Measurements from ENCODE around the gene MS4A7. TPM values are rescaled to one million over a fixed set of nuclear protein-coding genes. Genes with fewer than 3 reads are reported as not detected.
A peak's percentile ranks its signal among the peaks of the same experiment; 100 is the strongest.

Gene MS4A7
- total RNA-seq, 2 donors from 2014 or later, result not detected

DNA sequence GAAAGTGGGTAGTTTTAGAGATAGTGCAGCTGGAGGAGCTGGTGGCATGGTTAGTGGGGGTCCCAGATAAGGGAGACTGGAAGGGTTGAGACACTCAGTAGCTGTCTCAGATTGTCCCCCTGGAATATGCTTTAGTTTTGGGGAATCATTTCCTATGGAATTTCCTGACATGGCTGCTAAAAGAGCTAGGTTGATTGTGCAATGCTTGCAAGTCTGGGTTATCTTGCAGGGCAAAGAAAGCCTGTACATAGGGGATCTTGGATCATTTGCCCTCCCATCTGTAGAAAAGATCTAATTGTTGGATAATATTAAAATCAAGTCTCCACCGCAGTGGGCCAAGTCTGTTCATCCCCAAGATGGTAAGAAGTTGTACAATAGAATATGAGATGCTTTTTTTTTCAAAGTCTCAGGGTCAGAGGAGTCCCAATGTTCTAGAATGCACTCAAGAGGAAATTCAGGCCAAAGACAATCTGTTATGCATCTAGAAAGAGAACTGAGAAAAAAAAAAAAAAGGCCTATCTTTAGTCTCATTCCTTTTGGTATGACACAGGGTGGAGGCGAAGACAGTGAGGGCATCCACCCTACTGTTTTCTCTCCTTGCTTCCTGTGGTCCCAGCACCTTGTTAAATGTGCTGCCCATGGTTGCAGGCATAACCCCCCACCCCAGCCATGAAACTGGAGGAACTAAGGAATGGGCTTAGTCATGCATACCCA is 31.1 kb upstream of the MS4A7 start:
- H3K4me3 Mint-ChIP-seq, result no peak overlapping the region
- no peak overlapping the region for H3K4me3 ChIP-seq (ENCODE audit: low read length)
- no peak overlapping the region for H3K9ac ChIP-seq (ENCODE audit: extremely low read depth, low read length, poor library complexity, severe bottlenecking)
- H3K27ac ChIP-seq (ENCODE audit: low read depth, low read length), result no peak overlapping the region
- no peaks in the 10 kb centered on the region for H3K27me3 Mint-ChIP-seq (ENCODE audit: insufficient read depth)
- H3K9me3 Mint-ChIP-seq, result peaks cover 1% of the 10 kb centered on the region
- no peaks in the 10 kb centered on the region for H3K36me3 ChIP-seq (ENCODE audit: control insufficient read depth, insufficient read depth, low read length)
- no peaks in the 10 kb centered on the region for H3K36me3 Mint-ChIP-seq (ENCODE audit: low read depth)
- H3K27me3 ChIP-seq (ENCODE audit: control insufficient read depth, insufficient read depth, low read length, poor library complexity, severe bottlenecking), result no peaks in the 10 kb centered on the region
- H3K4me1 ChIP-seq (ENCODE audit: control insufficient read depth, insufficient read depth, low read length), result no peaks in the 10 kb centered on the region
- DNase-seq, result no peak
- H3K9me3 ChIP-seq (ENCODE audit: control insufficient read depth, low read length), result peaks cover 17% of the 10 kb centered on the region
- WGBS, 2 experiments (ENCODE audit: insufficient coverage in 1 of 2, insufficient read length in 1 of 2), result 95 to 100% methylated on average over 1 to 2 of the region's 2 CpGs
- peaks cover 4% of the 10 kb centered on the region for H3K4me1 Mint-ChIP-seq
- TF ChIP-seq, protein P1, sequence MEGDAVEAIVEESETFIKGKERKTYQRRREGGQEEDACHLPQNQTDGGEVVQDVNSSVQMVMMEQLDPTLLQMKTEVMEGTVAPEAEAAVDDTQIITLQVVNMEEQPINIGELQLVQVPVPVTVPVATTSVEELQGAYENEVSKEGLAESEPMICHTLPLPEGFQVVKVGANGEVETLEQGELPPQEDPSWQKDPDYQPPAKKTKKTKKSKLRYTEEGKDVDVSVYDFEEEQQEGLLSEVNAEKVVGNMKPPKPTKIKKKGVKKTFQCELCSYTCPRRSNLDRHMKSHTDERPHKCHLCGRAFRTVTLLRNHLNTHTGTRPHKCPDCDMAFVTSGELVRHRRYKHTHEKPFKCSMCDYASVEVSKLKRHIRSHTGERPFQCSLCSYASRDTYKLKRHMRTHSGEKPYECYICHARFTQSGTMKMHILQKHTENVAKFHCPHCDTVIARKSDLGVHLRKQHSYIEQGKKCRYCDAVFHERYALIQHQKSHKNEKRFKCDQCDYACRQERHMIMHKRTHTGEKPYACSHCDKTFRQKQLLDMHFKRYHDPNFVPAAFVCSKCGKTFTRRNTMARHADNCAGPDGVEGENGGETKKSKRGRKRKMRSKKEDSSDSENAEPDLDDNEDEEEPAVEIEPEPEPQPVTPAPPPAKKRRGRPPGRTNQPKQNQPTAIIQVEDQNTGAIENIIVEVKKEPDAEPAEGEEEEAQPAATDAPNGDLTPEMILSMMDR (conservative IDR thresholded peaks at IDR 0.05), result no peak
- H3K27ac Mint-ChIP-seq, result no peak overlapping the region

DNA sequence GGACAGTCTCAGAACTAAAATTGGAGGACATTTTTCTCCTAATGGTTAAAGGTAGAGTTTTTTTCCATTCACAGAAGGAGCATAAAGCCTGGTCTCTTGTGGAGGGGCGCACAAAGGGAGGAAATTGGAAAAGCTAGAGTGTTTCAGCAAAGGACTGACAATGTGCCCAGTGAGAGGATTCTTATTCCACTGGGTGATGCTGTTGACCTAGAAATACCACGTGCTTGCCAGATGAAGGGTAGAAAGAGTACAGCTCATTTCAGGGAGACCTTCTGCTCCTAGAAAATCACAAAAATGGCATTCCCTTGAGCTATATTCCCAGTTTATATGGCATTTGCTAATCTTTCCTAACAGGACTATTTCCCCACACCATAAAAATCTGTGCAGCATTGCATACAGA is 30.2 kb upstream of the MS4A7 start:
- H3K27ac Mint-ChIP-seq, result no peak overlapping the region
- peaks cover 1% of the 10 kb centered on the region for H3K9me3 Mint-ChIP-seq
- H3K4me1 Mint-ChIP-seq, result peaks cover 4% of the 10 kb centered on the region
- TF ChIP-seq, protein P1 (conservative IDR thresholded peaks at IDR 0.05), result peak; percentile 58
- H3K4me3 ChIP-seq (ENCODE audit: low read length), result no peak overlapping the region
- 67 to 77% methylated on average over 1 to 2 of the region's 2 CpGs for WGBS, 2 experiments (ENCODE audit: insufficient coverage in 1 of 2, insufficient read length in 1 of 2)
- H3K9me3 ChIP-seq (ENCODE audit: control insufficient read depth, low read length), result peaks cover 17% of the 10 kb centered on the region
- no peaks in the 10 kb centered on the region for H3K27me3 ChIP-seq (ENCODE audit: control insufficient read depth, insufficient read depth, low read length, poor library complexity, severe bottlenecking)
- no peaks in the 10 kb centered on the region for H3K4me1 ChIP-seq (ENCODE audit: control insufficient read depth, insufficient read depth, low read length)
- no peaks in the 10 kb centered on the region for H3K36me3 Mint-ChIP-seq (ENCODE audit: low read depth)
- H3K36me3 ChIP-seq (ENCODE audit: control insufficient read depth, insufficient read depth, low read length), result no peaks in the 10 kb centered on the region
- no peak overlapping the region for H3K4me3 Mint-ChIP-seq
- H3K27me3 Mint-ChIP-seq (ENCODE audit: insufficient read depth), result no peaks in the 10 kb centered on the region
- DNase-seq, result no peak
- no peak overlapping the region for H3K27ac ChIP-seq (ENCODE audit: low read depth, low read length)
- H3K9ac ChIP-seq (ENCODE audit: extremely low read depth, low read length, poor library complexity, severe bottlenecking), result no peak overlapping the region

DNA sequence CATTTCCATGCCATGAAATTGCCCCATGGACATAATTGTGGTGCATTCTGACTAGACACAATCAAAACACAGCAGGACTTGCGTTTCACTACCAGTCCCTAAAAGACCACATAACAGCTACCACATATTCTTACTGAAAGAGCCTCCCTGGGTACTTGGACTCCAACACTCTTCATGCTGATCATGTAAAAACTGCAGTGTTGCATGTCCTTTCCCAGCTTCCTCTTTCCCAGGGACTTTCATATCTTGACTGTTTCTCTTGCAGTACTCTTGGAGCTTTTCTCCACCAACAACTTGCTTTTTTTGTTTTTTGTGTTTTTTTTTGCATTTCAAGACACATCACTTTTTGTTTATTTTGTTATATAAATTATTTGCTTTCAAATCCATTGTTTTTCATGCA is 28.3 kb upstream of the MS4A7 start:
- Mint-ChIP-seq H3K27ac (no peak overlapping the region), H3K4me3 (no peak overlapping the region), H3K27me3 (ENCODE audit: insufficient read depth) (no peaks in the 10 kb centered on the region), H3K4me1 (peaks cover 4% of the 10 kb centered on the region), H3K9me3 (peaks cover 11% of the 10 kb centered on the region), H3K36me3 (ENCODE audit: low read depth) (no peaks in the 10 kb centered on the region)
- DNase-seq, result no peak
- Histone ChIP-seq H3K4me3 (ENCODE audit: low read length) (no peak overlapping the region), H3K27ac (ENCODE audit: low read depth, low read length) (no peak overlapping the region), H3K9ac (ENCODE audit: extremely low read depth, low read length, poor library complexity, severe bottlenecking) (no peak overlapping the region), H3K36me3 (ENCODE audit: control insufficient read depth, insufficient read depth, low read length) (no peaks in the 10 kb centered on the region), H3K27me3 (ENCODE audit: control insufficient read depth, insufficient read depth, low read length, poor library complexity, severe bottlenecking) (no peaks in the 10 kb centered on the region), H3K4me1 (ENCODE audit: control insufficient read depth, insufficient read depth, low read length) (no peaks in the 10 kb centered on the region), H3K9me3 (ENCODE audit: control insufficient read depth, low read length) (peaks cover 25% of the 10 kb centered on the region)
- 95 to 100% methylated on average over 1 of the region's 1 CpG for WGBS, 2 experiments (ENCODE audit: insufficient coverage in 1 of 2, insufficient read length in 1 of 2)
- TF ChIP-seq, protein P1 (conservative IDR thresholded peaks at IDR 0.05), result no peak
